HG03354 (cell line): ENCODE measurements around the gene TTC16.
"Not testable (repeated sequence)": the region's sequence is repeated elsewhere in the genome, so short reads cannot be mapped to it uniquely, and the experiment has no call there.

ENCODE experiments used
- ATAC-seq: cut with Tn5 transposase; IDR thresholded peaks from one replicate; pipeline ENCODE4 v1.9.1; 2021; ENCODE audit warnings: mild to moderate bottlenecking; ENCODE audit not compliant: unreplicated experiment, poor library complexity, severe bottlenecking

Gene TTC16

DNA sequence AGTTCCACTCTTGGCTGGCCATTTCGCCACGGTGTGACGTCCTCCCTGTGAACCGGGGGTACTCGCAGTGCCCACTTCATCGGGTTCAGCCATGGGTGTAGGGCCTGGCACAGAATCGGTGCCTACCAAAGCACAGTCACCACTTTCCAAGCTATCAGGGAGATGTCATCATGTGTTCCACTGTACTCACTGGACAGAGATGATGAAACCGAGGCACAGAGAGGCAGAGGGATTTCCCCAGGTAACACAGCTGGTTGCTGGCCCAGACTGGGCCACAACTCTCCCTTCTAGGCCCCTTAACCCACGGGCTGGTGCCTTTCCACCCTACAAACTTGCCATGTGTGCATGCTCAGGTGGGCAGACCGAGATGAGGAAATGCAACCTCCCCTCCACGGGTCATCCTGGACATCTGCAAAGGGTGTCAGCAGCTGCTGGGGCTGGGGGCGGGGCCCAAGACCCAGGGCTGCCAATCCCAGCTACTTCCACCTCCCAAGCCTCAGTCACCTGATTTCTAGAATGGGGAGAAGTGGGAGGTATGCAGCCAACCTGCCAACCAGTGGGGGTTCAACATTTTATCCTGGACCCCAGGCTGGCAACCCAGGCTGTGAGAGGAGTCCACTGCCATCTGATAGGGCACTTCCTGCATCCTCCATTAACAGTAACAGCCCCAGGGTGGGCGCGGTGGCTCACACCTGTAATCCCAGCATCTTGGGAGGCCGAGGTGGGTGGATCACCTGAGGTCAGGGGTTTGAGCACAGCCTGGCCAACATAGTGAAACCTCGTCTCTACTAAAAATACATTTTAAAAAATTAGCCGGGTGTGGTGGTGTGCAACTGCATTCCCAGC is 63.5 kb downstream of the TTC16 start:
- ATAC-seq, result peak; percentile 46

DNA sequence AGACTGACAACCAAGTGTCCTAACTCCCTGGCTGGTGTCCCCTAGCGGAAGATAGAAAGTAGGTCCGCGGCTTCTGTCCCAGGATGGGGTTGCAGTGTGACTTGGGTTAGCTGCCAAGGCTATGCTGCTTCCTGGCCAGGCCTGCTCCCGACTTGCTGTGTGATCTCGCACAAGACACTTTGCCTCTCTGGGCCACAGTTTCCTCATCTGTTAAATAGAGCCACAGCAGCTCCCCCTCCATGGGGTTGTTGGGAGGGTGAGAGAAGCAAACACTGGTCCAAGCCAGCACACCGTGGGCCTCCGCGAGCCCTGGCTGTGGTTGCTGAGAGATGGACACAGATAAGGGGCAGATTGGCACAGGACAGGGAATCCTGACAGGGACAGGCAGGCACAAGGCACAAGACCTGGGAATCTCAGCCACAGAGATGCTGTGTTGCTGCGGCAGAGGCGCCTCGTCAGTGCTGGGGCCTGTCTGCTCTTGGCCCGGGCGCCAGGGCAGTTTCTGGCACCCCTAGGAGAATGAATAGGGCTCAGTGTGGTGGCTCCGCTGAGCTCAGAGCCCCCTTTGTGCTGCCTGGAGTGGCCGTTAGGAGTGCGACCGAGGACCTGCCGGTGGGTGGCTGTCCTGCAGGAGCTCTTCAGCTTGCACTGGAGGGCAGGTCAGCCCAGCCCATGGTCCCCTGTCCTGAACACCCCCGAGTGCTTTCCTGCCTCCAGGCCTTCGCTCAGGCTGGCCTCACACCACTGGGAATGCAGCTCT is 64.4 kb downstream of the TTC16 start:
- ATAC-seq, result no peak

- not testable (repeated sequence) for ATAC-seq
Observed at GRCh38 chr9:127780909-127781308, 65.0 kb downstream of the TTC16 start.
